NCI-H510A (cell line): Measurements from ENCODE around the gene MAP3K6.
A peak's percentile ranks its signal among the peaks of the same experiment; 100 is the strongest.

ENCODE experiments used
- DNase-seq: peaks from one replicate; lab custom pipeline; 2025; lab: John Stamatoyannopoulos, UW

MAP3K6 gene

GRCh38 chr1:27356619-27357280 lies 10.0 kb downstream of the MAP3K6 start:
- no peak for DNase-seq

- DNase-seq, result no peak
Measured at GRCh38 chr1:27356277-27356618, 10.5 kb downstream of the MAP3K6 start.

GRCh38 chr1:27355683-27356082 lies 11.1 kb downstream of the MAP3K6 start:
- DNase-seq, result no peak

- no peak for DNase-seq
Measured at GRCh38 chr1:27353629-27354028, 13.1 kb downstream of the MAP3K6 start.

GRCh38 chr1:27353166-27353565 lies 13.6 kb downstream of the MAP3K6 start:
- no peak for DNase-seq

GRCh38 chr1:27351541-27352107 lies 15.1 kb downstream of the MAP3K6 start:
- DNase-seq, result no peak

- no peak for DNase-seq
Measured at GRCh38 chr1:27350663-27351540, 15.9 kb downstream of the MAP3K6 start.

- peak; percentile 76 for DNase-seq
Measured at GRCh38 chr1:27349784-27350662, 16.7 kb downstream of the MAP3K6 start.

GRCh38 chr1:27348861-27349783 lies 17.6 kb downstream of the MAP3K6 start:
- peak; percentile 75 for DNase-seq

- DNase-seq, result no peak
Measured at GRCh38 chr1:27346991-27347624, 19.7 kb downstream of the MAP3K6 start.

GRCh38 chr1:27346357-27346756 lies 20.4 kb downstream of the MAP3K6 start:
- DNase-seq, result no peak

GRCh38 chr1:27345272-27345671 lies 21.5 kb downstream of the MAP3K6 start:
- DNase-seq, result no peak

- no peak for DNase-seq
Measured at GRCh38 chr1:27343639-27344025, 23.1 kb downstream of the MAP3K6 start.

GRCh38 chr1:27342778-27343638 lies 23.8 kb downstream of the MAP3K6 start:
- DNase-seq, result peak; percentile 78

- DNase-seq, result no peak
Measured at GRCh38 chr1:27342391-27342777, 24.4 kb downstream of the MAP3K6 start.

- peak; percentile 79 for DNase-seq
Measured at GRCh38 chr1:27341525-27342252, 25.1 kb downstream of the MAP3K6 start, which contains the start of gene SYTL1. SYTL1 (plus strand) TSS chr1:27342022; CDS start chr1:27345335, 3,313 bp downstream.

- DNase-seq, result no peak
Measured at GRCh38 chr1:27339213-27339612, 27.5 kb downstream of the MAP3K6 start.

- no peak for DNase-seq
Measured at GRCh38 chr1:27338751-27339150, 28.0 kb downstream of the MAP3K6 start.

- no peak for DNase-seq
Measured at GRCh38 chr1:27336756-27337155, 30.0 kb downstream of the MAP3K6 start.
